ENCODE measurements around the gene ZG16. TPM values are rescaled to one million over a fixed set of nuclear protein-coding genes. Genes with fewer than 3 reads are reported as not detected.

ZG16 gene
- total and polyA plus RNA-seq, 2 of the 8 experiments (the other 6 are each of a cell fraction or from before 2014, with no cell fraction given) = not detected

DNA sequence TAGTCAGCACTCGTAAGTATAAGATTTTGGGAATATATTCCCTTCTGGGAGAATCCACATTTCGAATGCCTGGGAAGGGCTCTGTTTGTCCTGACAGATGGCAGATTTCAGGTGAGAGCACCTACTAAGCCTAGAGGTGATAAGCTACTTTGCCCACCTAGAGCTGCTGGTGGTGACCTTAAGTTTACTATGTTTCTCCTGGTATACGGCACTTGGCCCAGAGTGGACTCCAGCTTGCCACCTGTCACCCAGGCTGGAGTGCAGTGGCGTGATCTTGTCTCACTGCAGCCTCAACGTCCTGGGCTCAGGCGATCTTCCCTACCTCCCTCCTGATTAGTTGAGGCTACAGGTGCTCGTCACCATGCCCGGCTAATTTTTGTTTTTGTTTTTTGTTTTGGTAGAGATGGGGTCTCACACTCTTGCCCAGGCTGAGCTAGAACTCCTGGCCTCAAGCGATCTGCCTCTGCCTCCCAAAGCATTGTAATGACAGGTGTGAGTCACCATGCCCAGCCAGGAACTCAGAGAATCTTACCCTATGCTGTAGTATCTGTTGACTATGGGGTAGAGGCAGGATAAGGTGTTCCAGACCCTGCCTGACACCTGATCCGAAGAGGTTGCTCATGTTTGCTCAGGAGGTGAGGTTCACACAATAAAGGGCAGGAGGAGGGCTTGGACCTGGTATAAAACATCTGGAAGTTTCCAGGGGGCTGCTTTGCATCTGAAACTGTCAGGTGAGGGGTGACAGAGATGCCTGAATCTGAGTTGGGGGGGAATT, at the start of gene ZG16 (continued):
- TF ChIP-seq EP300 (IDR thresholded peaks at IDR 0.05; ENCODE audit: borderline replicate concordance in 1 of 2, low read depth in 2 of 2, low read length in 2 of 2) (no peak), KDM1A (IDR thresholded peaks at IDR 0.05; ENCODE audit: borderline replicate concordance, low read length) (no peak), GABPA (IDR thresholded peaks at IDR 0.05; ENCODE audit: borderline replicate concordance, insufficient read depth, low read length) (no peak), RNF2 (IDR thresholded peaks at IDR 0.05; ENCODE audit: borderline replicate concordance, low read depth, low read length, missing control alignments, poor library complexity, severe bottlenecking) (no peak), SRF (IDR thresholded peaks at IDR 0.05; ENCODE audit: low read depth, low read length) (no peak), CBX8 (IDR thresholded peaks at IDR 0.05; ENCODE audit: borderline replicate concordance, low read depth, low read length) (no peak), JUND (IDR thresholded peaks at IDR 0.05; ENCODE audit: low read length) (no peak)
